Karpas-422 (cell line): Measurements from ENCODE around the gene AKAP13. TPM values are rescaled to one million over a fixed set of nuclear protein-coding genes. Genes with fewer than 3 reads are reported as not detected.
"Not testable (repeated sequence)": the region's sequence is repeated elsewhere in the genome, so short reads cannot be mapped to it uniquely, and the experiment has no call there.

Source experiments
- DNase-seq: peaks from one replicate; pipeline ENCODE4 v3.0.0-alpha.2; 2015
- H2AFZ ChIP-seq: fragments of 200-600 bp; sonication (generic); 2 replicates; pipeline ENCODE4 v1.6.1; 2014; ENCODE audit warnings: antibody characterized with exemption, low read length, mixed read lengths
- H3K27ac ChIP-seq: fragments of 200-600 bp; sonication (generic); 2 replicates; pipeline ENCODE4 v1.5.1; 2014; ENCODE audit warnings: mild to moderate bottlenecking, low read length, moderate library complexity
- H3K27me3 ChIP-seq: fragments of 200-600 bp; sonication (generic); 2 replicates; pipeline ENCODE4 v1.6.1; 2014; ENCODE audit warnings: low read length, mixed read lengths
- H3K36me3 ChIP-seq: fragments of 200-600 bp; sonication (generic); 2 replicates; pipeline ENCODE4 v1.6.1; 2014; ENCODE audit warnings: low read length, mixed read lengths; ENCODE audit not compliant: insufficient read depth
- H3K4me1 ChIP-seq: fragments of 200-600 bp; sonication (generic); 2 replicates; pipeline ENCODE4 v1.6.1; 2014; ENCODE audit warnings: mild to moderate bottlenecking, low read length, mixed read lengths
- H3K4me2 ChIP-seq: fragments of 200-600 bp; sonication (generic); 2 replicates; pipeline ENCODE4 v1.6.1; 2014; ENCODE audit warnings: low read length, low read depth, mild to moderate bottlenecking; ENCODE audit not compliant: poor library complexity, severe bottlenecking
- H3K4me3 ChIP-seq: fragments of 200-600 bp; sonication (generic); 2 replicates; pipeline ENCODE4 v1.5.1; 2014; ENCODE audit warnings: mild to moderate bottlenecking, antibody characterized with exemption, low read length, mixed read lengths
- H3K79me2 ChIP-seq: fragments of 200-600 bp; sonication (generic); 2 replicates; pipeline ENCODE4 v1.6.1; 2014; ENCODE audit warnings: mild to moderate bottlenecking, low read length, mixed read lengths
- H3K9ac ChIP-seq: fragments of 200-600 bp; sonication (generic); 2 replicates; pipeline ENCODE4 v1.6.0; 2014; ENCODE audit warnings: low read length
- H3K9me2 ChIP-seq: fragments of 200-600 bp; sonication (generic), shearing (Covaris generic); replicated peaks from 2 replicates; pipeline ENCODE4 v1.6.0; 2014; ENCODE audit warnings: mild to moderate bottlenecking, low read length, moderate library complexity; ENCODE audit not compliant: insufficient read depth
- H3K9me3 ChIP-seq: fragments of 300-700, 200-600 bp; sonication (generic); 2 replicates; pipeline ENCODE4 v1.6.1; 2014; ENCODE audit warnings: low read length, mixed read lengths
- H4K20me1 ChIP-seq: fragments of 200-600 bp; sonication (generic); 2 replicates; pipeline ENCODE4 v1.6.1; 2014; ENCODE audit warnings: mild to moderate bottlenecking, antibody characterized with exemption, low read length, low read depth; ENCODE audit not compliant: insufficient read depth
- total RNA-seq: library from RNA; depleted of rRNA; stranded (reverse); fragments of >200 nt; shearing (Covaris generic); gene quantifications from 2 replicates; pipeline ENCODE4 v1.2.3, GENCODE V29; 2014; ENCODE audit warnings: low replicate concordance

AKAP13 gene
- total RNA-seq, 1 experiment from 2014 or later, result 166 TPM

GRCh38 chr15:85658816-85659215 is 278.4 kb downstream of the AKAP13 start:
- H3K36me3 ChIP-seq, result peaks cover 6% of the 10 kb centered on the region
- H3K27ac ChIP-seq, result no peak overlapping the region
- no peak overlapping the region for H3K4me3 ChIP-seq
- H3K79me2 ChIP-seq, result no peaks in the 10 kb centered on the region
- H3K4me2 ChIP-seq, result no peak overlapping the region
- H3K9ac ChIP-seq, result no peak overlapping the region
- H2AFZ ChIP-seq, result no peak overlapping the region
- no peaks in the 10 kb centered on the region for H3K9me3 ChIP-seq
- no peak for DNase-seq
- no peaks in the 10 kb centered on the region for H3K4me1 ChIP-seq
- no peaks in the 10 kb centered on the region for H3K27me3 ChIP-seq
- no peaks in the 10 kb centered on the region for H3K9me2 ChIP-seq
- no peaks in the 10 kb centered on the region for H4K20me1 ChIP-seq

GRCh38 chr15:85661859-85662258 is 281.5 kb downstream of the AKAP13 start:
- DNase-seq, result no peak
- H3K9me3 ChIP-seq, result no peaks in the 10 kb centered on the region
- H3K4me2 ChIP-seq, result no peak overlapping the region
- no peak overlapping the region for H3K9ac ChIP-seq
- no peaks in the 10 kb centered on the region for H3K79me2 ChIP-seq
- H3K36me3 ChIP-seq, result peaks cover 21% of the 10 kb centered on the region
- no peaks in the 10 kb centered on the region for H4K20me1 ChIP-seq
- H3K4me1 ChIP-seq, result peaks cover 7% of the 10 kb centered on the region
- H3K9me2 ChIP-seq, result no peaks in the 10 kb centered on the region
- H2AFZ ChIP-seq, result no peak overlapping the region
- H3K27me3 ChIP-seq, result no peaks in the 10 kb centered on the region
- no peak overlapping the region for H3K4me3 ChIP-seq
- H3K27ac ChIP-seq, result no peak overlapping the region

DNA sequence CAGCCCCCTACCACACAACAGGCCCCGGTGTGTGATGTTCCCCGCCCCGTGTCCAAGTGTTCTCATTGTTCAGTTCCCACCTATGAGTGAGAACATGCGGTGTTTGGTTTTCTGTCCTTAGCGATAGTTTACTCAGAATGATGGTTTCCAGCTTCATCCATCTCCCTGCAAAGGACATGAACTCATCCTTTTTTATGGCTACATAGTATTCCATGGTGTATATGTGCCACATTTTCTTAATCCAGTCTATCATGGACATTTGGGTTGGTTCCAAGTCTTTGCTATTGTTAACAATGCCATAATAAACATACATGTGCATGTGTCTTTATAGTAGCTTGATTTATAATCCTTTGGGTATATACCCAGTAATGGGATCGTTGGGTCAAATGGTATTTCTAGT is 285.3 kb downstream of the AKAP13 start:
- Histone ChIP-seq H3K4me1 (peaks cover 23% of the 10 kb centered on the region), H3K36me3 (peaks cover 31% of the 10 kb centered on the region)
- H3K9me2 ChIP-seq, H3K27me3 ChIP-seq, DNase-seq, H3K9ac ChIP-seq, H4K20me1 ChIP-seq, H3K9me3 ChIP-seq, H3K27ac ChIP-seq, H3K79me2 ChIP-seq, H3K4me2 ChIP-seq, H3K4me3 ChIP-seq, H2AFZ ChIP-seq: not testable (repeated sequence)

- DNase-seq, result peak; percentile 76
- H3K4me3 ChIP-seq, result no peak overlapping the region
- 0 out of 2 replicates have a peak, but pooled peaks cover 3% of the 10 kb centered on the region for H3K79me2 ChIP-seq
- peak overlapping the region; percentile 39 for H3K4me2 ChIP-seq
- no peak overlapping the region for H2AFZ ChIP-seq
- H3K27me3 ChIP-seq, result no peaks in the 10 kb centered on the region
- H3K27ac ChIP-seq, result peak overlapping the region; percentile 66
- no peaks in the 10 kb centered on the region for H3K9me3 ChIP-seq
- no peaks in the 10 kb centered on the region for H4K20me1 ChIP-seq
- H3K36me3 ChIP-seq, result peaks cover 31% of the 10 kb centered on the region
- H3K9ac ChIP-seq, result peak overlapping the region; percentile 2; the same call in 1 of the 2 replicates
- H3K4me1 ChIP-seq, result peaks cover 23% of the 10 kb centered on the region
- no peaks in the 10 kb centered on the region for H3K9me2 ChIP-seq
Observed at GRCh38 chr15:85667491-85668424, 287.4 kb downstream of the AKAP13 start.

- Histone ChIP-seq H3K4me2 (no peak overlapping the region), H3K4me3 (no peak overlapping the region), H3K4me1 (peaks cover 29% of the 10 kb centered on the region), H2AFZ (no peak overlapping the region), H3K9me3 (no peaks in the 10 kb centered on the region), H3K27ac (no peak overlapping the region), H3K79me2 (peaks cover 9% of the 10 kb centered on the region; the same call in 1 of the 2 replicates), H3K36me3 (peaks cover 19% of the 10 kb centered on the region), H3K9me2 (no peaks in the 10 kb centered on the region), H4K20me1 (no peaks in the 10 kb centered on the region), H3K27me3 (no peaks in the 10 kb centered on the region), H3K9ac (no peak overlapping the region)
- no peak for DNase-seq
Observed at GRCh38 chr15:85671156-85671555, 290.8 kb downstream of the AKAP13 start.

- no peak for DNase-seq
- no peak overlapping the region for H2AFZ ChIP-seq
- H3K4me2 ChIP-seq, result no peak overlapping the region
- H3K9ac ChIP-seq, result no peak overlapping the region
- H3K27ac ChIP-seq, result no peak overlapping the region
- no peaks in the 10 kb centered on the region for H3K9me2 ChIP-seq
- no peaks in the 10 kb centered on the region for H3K27me3 ChIP-seq
- H3K9me3 ChIP-seq, result no peaks in the 10 kb centered on the region
- peaks cover 19% of the 10 kb centered on the region for H3K36me3 ChIP-seq
- H3K4me1 ChIP-seq, result peaks cover 15% of the 10 kb centered on the region
- peaks cover 9% of the 10 kb centered on the region; the same call in 1 of the 2 replicates for H3K79me2 ChIP-seq
- no peaks in the 10 kb centered on the region for H4K20me1 ChIP-seq
- H3K4me3 ChIP-seq, result no peak overlapping the region
Observed at GRCh38 chr15:85672332-85673084, 292.1 kb downstream of the AKAP13 start.

DNA sequence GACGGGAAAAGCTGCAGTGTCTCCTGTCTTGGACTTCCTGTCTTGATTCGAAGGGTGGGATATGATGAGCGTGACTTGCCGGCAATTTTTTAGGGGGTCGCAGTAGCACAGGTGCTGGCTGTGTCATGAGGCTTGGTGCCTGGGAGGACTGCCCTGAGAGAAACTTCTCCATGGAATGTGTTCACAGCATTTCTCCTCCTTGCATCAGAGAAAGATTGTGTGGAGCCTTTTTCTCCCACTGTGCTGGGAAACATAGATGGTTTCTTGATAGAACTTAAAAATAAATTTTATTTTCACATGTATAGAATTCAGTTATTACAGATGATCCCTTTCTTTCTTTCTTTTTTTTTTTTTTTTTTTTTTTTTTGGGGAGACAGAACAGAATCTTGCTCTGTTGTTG is 292.9 kb downstream of the AKAP13 start:
- H3K36me3 ChIP-seq, result peaks cover 19% of the 10 kb centered on the region
- H4K20me1 ChIP-seq, result no peaks in the 10 kb centered on the region
- DNase-seq, result no peak

More for the DNA sequence above, 292.9 kb downstream of the AKAP13 start:
- Histone ChIP-seq H3K9me3 (no peaks in the 10 kb centered on the region), H3K9me2 (no peaks in the 10 kb centered on the region), H3K27ac (no peak overlapping the region), H3K4me2 (no peak overlapping the region), H3K27me3 (no peaks in the 10 kb centered on the region), H3K4me3 (no peak overlapping the region), H2AFZ (no peak overlapping the region), H3K79me2 (peaks cover 6% of the 10 kb centered on the region; the same call in 1 of the 2 replicates), H3K9ac (no peak overlapping the region), H3K4me1 (peaks cover 7% of the 10 kb centered on the region)
